Activated T-helper 1 cell treated with anti-CD3 and anti-CD28 coated beads, Interleukin-2, amount 50 U/mL, for 16 hours (primary cell): ENCODE results near the gene ZNF599.
A peak's percentile ranks its signal among the peaks of the same experiment; 100 is the strongest.
"Not testable (repeated sequence)": the region's sequence is repeated elsewhere in the genome, so short reads cannot be mapped to it uniquely, and the experiment has no call there.

Experiments
- DNase-seq, 2 donors: peaks; one replicate each; pipeline ENCODE4 v3.0.0-alpha.2; 2020; ENCODE audit warnings: low read depth in 1 of 2, low spot score in 1 of 2

Gene ZNF599

GRCh38 chr19:34772697-34773554, at the start of gene ZNF599:
Gene ZNF599, minus strand, starts transcription at chr19:34773215. Its CDS starts 374 bp downstream, at chr19:34772841.
- DNase-seq = peak; percentile 78 to 80

GRCh38 chr19:34818270-34818669, 45.3 kb upstream of the ZNF599 start:
- no peak for DNase-seq

- DNase-seq = no peak
Observed at GRCh38 chr19:34816708-34817107, 43.7 kb upstream of the ZNF599 start.

- DNase-seq = no peak
Observed at GRCh38 chr19:34808566-34808965, 35.6 kb upstream of the ZNF599 start.

GRCh38 chr19:34806976-34807860, 34.2 kb upstream of the ZNF599 start:
- no peak for DNase-seq

- no peak for DNase-seq
Observed at GRCh38 chr19:34804115-34804514, 31.1 kb upstream of the ZNF599 start.

- not testable (repeated sequence) for DNase-seq
Observed at GRCh38 chr19:34796953-34797352, 23.9 kb upstream of the ZNF599 start.

- DNase-seq = no peak
Observed at GRCh38 chr19:34794066-34794960, 21.3 kb upstream of the ZNF599 start.

GRCh38 chr19:34793565-34793964, 20.6 kb upstream of the ZNF599 start:
- no peak for DNase-seq

GRCh38 chr19:34788074-34788473, 15.1 kb upstream of the ZNF599 start:
- no peak for DNase-seq

- no peak for DNase-seq
Observed at GRCh38 chr19:34787059-34787824, 14.2 kb upstream of the ZNF599 start.

GRCh38 chr19:34786236-34786635, 13.2 kb upstream of the ZNF599 start:
- no peak for DNase-seq

- no peak for DNase-seq
Observed at GRCh38 chr19:34779652-34780051, 6.6 kb upstream of the ZNF599 start.

GRCh38 chr19:34778342-34778741, 5.3 kb upstream of the ZNF599 start:
- DNase-seq = no peak

GRCh38 chr19:34774857-34775256, 1.8 kb upstream of the ZNF599 start:
- no peak for DNase-seq

- DNase-seq = no peak
Observed at GRCh38 chr19:34773555-34773864, 495 bp upstream of the ZNF599 start.

GRCh38 chr19:34767951-34768350, 5.1 kb downstream of the ZNF599 start:
- no peak for DNase-seq

- no peak for DNase-seq
Observed at GRCh38 chr19:34766386-34766785, 6.6 kb downstream of the ZNF599 start.

GRCh38 chr19:34759218-34759917, 13.6 kb downstream of the ZNF599 start:
- no peak for DNase-seq

GRCh38 chr19:34757441-34757840, 15.6 kb downstream of the ZNF599 start:
- no peak for DNase-seq
